DND-41 (cell line): ENCODE data around the gene E2F4.

Source experiments
- EZH2 ChIP-seq: IDR thresholded peaks from 3 replicates; pipeline ENCODE4 v1.6.1; 2012; ENCODE audit warnings: borderline replicate concordance, low read depth, mild to moderate bottlenecking, moderate library complexity, low read length, inconsistent platforms; ENCODE audit not compliant: severe bottlenecking
- TF ChIP-seq, protein P1 (sequence below): IDR thresholded peaks from 2 replicates; pipeline ENCODE4 v1.5.1; 2012; ENCODE audit warnings: borderline replicate concordance, low read length, moderate library complexity, mild to moderate bottlenecking; ENCODE audit not compliant: poor library complexity, severe bottlenecking; ENCODE audit errors: extremely low read depth

DNA sequence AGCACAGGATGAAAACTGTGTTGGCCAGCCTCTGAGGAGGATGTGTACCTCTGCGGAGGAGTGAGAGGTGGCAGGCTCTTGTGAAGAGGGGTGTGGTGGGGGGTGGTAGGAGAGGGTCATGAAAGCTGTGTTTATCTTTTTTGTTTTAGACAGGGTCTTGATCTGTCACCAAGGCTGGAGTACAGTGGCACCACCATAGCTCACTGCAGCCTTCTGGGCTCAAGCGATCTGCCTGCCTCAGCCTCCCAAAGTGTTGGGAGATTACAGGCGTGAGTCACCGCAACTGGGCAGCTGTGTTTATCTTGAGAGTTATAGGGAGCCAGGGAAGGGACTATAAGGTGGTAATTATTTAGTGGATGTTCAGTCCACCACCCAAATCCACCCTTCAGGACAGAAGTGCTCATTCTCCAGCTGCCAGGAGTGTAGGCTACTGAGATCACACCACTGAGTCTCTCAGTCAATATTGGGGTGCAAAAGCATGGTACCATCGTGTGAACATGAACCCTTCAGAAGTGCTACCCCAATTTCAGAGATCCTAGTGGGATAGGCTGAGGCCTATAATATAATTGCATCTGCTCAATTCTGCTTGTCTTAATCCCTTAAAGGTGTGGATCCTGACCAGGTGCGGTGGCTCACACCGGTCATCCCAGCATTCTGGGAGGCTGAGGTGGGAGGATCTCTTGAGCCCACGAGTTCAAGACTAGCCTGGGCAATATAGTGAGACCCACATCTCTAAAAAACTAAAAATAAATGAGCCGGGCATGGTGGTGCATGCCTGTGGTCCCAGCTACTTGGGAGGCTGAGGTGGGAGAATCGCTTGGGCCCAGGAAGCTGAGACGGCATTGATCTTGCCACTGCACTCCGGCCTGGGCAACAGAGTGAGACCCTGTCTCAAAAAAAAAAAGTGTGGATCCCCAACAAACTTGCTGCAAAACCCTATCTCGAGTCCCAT lies 1.2 kb upstream of the E2F4 start:
- TF ChIP-seq, protein P1, sequence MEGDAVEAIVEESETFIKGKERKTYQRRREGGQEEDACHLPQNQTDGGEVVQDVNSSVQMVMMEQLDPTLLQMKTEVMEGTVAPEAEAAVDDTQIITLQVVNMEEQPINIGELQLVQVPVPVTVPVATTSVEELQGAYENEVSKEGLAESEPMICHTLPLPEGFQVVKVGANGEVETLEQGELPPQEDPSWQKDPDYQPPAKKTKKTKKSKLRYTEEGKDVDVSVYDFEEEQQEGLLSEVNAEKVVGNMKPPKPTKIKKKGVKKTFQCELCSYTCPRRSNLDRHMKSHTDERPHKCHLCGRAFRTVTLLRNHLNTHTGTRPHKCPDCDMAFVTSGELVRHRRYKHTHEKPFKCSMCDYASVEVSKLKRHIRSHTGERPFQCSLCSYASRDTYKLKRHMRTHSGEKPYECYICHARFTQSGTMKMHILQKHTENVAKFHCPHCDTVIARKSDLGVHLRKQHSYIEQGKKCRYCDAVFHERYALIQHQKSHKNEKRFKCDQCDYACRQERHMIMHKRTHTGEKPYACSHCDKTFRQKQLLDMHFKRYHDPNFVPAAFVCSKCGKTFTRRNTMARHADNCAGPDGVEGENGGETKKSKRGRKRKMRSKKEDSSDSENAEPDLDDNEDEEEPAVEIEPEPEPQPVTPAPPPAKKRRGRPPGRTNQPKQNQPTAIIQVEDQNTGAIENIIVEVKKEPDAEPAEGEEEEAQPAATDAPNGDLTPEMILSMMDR = no peak
- no peak for TF ChIP-seq EZH2
